Naive B cell (primary cell): Measurements from ENCODE around the gene BPHL. TPM values are rescaled to one million over a fixed set of nuclear protein-coding genes. Genes with fewer than 3 reads are reported as not detected.
"Not testable (repeated sequence)": the region's sequence is repeated elsewhere in the genome, so short reads cannot be mapped to it uniquely, and the experiment has no call there.

Source experiments
- ATAC-seq, 2 donors: fragments of 150-1000 bp; cut with Tn5 transposase; 2 replicates each; pipeline ENCODE4 v1.10.0; 2021; ENCODE audit warnings: low read depth in 2 of 2, mild to moderate bottlenecking in 2 of 2, moderate library complexity in 2 of 2
- DNase-seq: peaks from one replicate; pipeline ENCODE4 v3.0.0; 2022
- H3K27ac Mint-ChIP-seq, 6 donors: one replicate each; pipeline ENCODE4 v1.8.0; 2020 to 2022; ENCODE audit warnings: mild to moderate bottlenecking in 6 of 6, mixed read lengths in 6 of 6, moderate library complexity in 5 of 6, inconsistent platforms in 2 of 6
- H3K27me3 Mint-ChIP-seq, 3 donors: one replicate each; pipeline ENCODE4 v1.8.0; 2021 to 2022; ENCODE audit warnings: mixed read lengths in 3 of 3, mild to moderate bottlenecking in 1 of 3
- H3K36me3 Mint-ChIP-seq, 2 donors: one replicate each; pipeline ENCODE4 v1.8.0; 2020 to 2022; ENCODE audit warnings: mixed read lengths in 2 of 2, inconsistent platforms in 1 of 2, mild to moderate bottlenecking in 1 of 2
- H3K4me1 Mint-ChIP-seq, 3 donors: one replicate each; pipeline ENCODE4 v1.8.0; 2020 to 2022; ENCODE audit warnings: mixed read lengths in 3 of 3, inconsistent platforms in 1 of 3, mild to moderate bottlenecking in 1 of 3, moderate library complexity in 1 of 3
- H3K4me3 Mint-ChIP-seq, 8 donors: one replicate each; pipeline ENCODE4 v1.8.0; 2020 to 2022; ENCODE audit warnings: mild to moderate bottlenecking in 8 of 8, mixed read lengths in 8 of 8, moderate library complexity in 8 of 8, inconsistent platforms in 2 of 8
- H3K9me3 Mint-ChIP-seq, 7 donors: one replicate each; pipeline ENCODE4 v1.8.0; 2020 to 2022; ENCODE audit warnings: mixed read lengths in 7 of 7, mild to moderate bottlenecking in 5 of 7, inconsistent platforms in 2 of 7, moderate library complexity in 1 of 7
- polyA plus RNA-seq, 6 donors: library from polyadenylated mRNA; unstranded; fragments of 300-500 nt; fragmentation: Illumina TruSeq; gene quantifications; one replicate each; pipeline ENCODE4 v1.2.3, GENCODE V29; 2021; ENCODE audit warnings: low read depth in 6 of 6

Gene BPHL
- 10 to 100 TPM in 5 of 6 donors, 1 to 10 TPM in 1; 8.7 to 16.6 (median 13.3) TPM for polyA plus RNA-seq

- peaks cover 0 to 1% of the 10 kb centered on the region in 2 donors for H3K36me3 Mint-ChIP-seq
- no peaks in the 10 kb centered on the region for H3K9me3 Mint-ChIP-seq
- no peaks in the 10 kb centered on the region for H3K27me3 Mint-ChIP-seq
- ATAC-seq (peak; percentile 84 to 87), DNase-seq (peak; percentile 100)
- H3K4me1 Mint-ChIP-seq = peaks cover 14 to 19% (median 16%) of the 10 kb centered on the region in 3 donors
- H3K4me3 Mint-ChIP-seq = peak within 1 kb of the TSS; percentile 88 to 97 (median 96)
- H3K27ac Mint-ChIP-seq = peak within 1 kb of the TSS; percentile 89 to 99 (median 96)
Measured at GRCh38 chr6:3118353-3119039, at the start of gene BPHL. TSS of gene BPHL (plus strand) at chr6:3118711. CDS start at chr6:3118741, 30 bp downstream.

GRCh38 chr6:3071568-3071967 lies 46.9 kb upstream of the BPHL start:
- peak overlapping the region in 1 of 8 donors; percentile 60 for H3K4me3 Mint-ChIP-seq
- no peaks in the 10 kb centered on the region for H3K9me3 Mint-ChIP-seq
- H3K27ac Mint-ChIP-seq = peak overlapping the region in 3 of 6 donors; percentile 19 to 71 (median 65)
- H3K27me3 Mint-ChIP-seq = no peaks in the 10 kb centered on the region
- DNase-seq (no peak), ATAC-seq (no peak)
- H3K4me1 Mint-ChIP-seq = peaks cover 44 to 63% (median 47%) of the 10 kb centered on the region in 3 donors
- peaks cover under 1 to 6% of the 10 kb centered on the region in 2 donors for H3K36me3 Mint-ChIP-seq

GRCh38 chr6:3072798-3073197 lies 45.7 kb upstream of the BPHL start:
- Mint-ChIP-seq H3K27me3 (no peaks in the 10 kb centered on the region), H3K27ac (peak overlapping the region in 1 of 6 donors; percentile 63), H3K9me3 (no peaks in the 10 kb centered on the region), H3K4me1 (peaks cover 42 to 65% (median 46%) of the 10 kb centered on the region in 3 donors), H3K36me3 (peaks cover 12 to 16% of the 10 kb centered on the region in 2 donors), H3K4me3 (no peak overlapping the region)
- DNase-seq (no peak), ATAC-seq (no peak)

- ATAC-seq = no peak
- Mint-ChIP-seq H3K4me3 (peak overlapping the region in 1 of 8 donors; percentile 63), H3K4me1 (peaks cover 42 to 61% (median 43%) of the 10 kb centered on the region in 3 donors)
Measured at GRCh38 chr6:3073382-3073781, 45.1 kb upstream of the BPHL start.

GRCh38 chr6:3075772-3076113 lies 42.8 kb upstream of the BPHL start:
- Mint-ChIP-seq H3K36me3 (peaks cover 24 to 33% of the 10 kb centered on the region in 2 donors), H3K4me3 (peak overlapping the region in 3 of 8 donors; percentile 10 to 59 (median 18)), H3K9me3 (peaks cover 0 to 2% (median 0%) of the 10 kb centered on the region in 7 donors), H3K27ac (peak overlapping the region in 2 of 6 donors; percentile 30 to 36), H3K4me1 (peaks cover 32 to 51% (median 38%) of the 10 kb centered on the region in 3 donors), H3K27me3 (no peaks in the 10 kb centered on the region)
- DNase-seq (no peak), ATAC-seq (no peak)

More at GRCh38 chr6:3073382-3073781, 45.1 kb upstream of the BPHL start:
- DNase-seq = no peak
- H3K36me3 Mint-ChIP-seq = peaks cover 17 to 21% of the 10 kb centered on the region in 2 donors
- H3K9me3 Mint-ChIP-seq = peaks cover 0 to 2% (median 0%) of the 10 kb centered on the region in 7 donors
- H3K27ac Mint-ChIP-seq = no peak overlapping the region
- H3K27me3 Mint-ChIP-seq = no peaks in the 10 kb centered on the region

- H3K36me3 Mint-ChIP-seq = peaks cover 30 to 39% of the 10 kb centered on the region in 2 donors
- H3K27me3 Mint-ChIP-seq = no peaks in the 10 kb centered on the region
- H3K27ac Mint-ChIP-seq = peak overlapping the region in 1 of 6 donors; percentile 36
- peaks cover 30 to 46% (median 34%) of the 10 kb centered on the region in 3 donors for H3K4me1 Mint-ChIP-seq
- no peak overlapping the region for H3K4me3 Mint-ChIP-seq
- no peak for DNase-seq
- no peak for ATAC-seq
- peaks cover 0 to 2% (median 0%) of the 10 kb centered on the region in 7 donors for H3K9me3 Mint-ChIP-seq
Measured at GRCh38 chr6:3076320-3076719, 42.2 kb upstream of the BPHL start.

DNA sequence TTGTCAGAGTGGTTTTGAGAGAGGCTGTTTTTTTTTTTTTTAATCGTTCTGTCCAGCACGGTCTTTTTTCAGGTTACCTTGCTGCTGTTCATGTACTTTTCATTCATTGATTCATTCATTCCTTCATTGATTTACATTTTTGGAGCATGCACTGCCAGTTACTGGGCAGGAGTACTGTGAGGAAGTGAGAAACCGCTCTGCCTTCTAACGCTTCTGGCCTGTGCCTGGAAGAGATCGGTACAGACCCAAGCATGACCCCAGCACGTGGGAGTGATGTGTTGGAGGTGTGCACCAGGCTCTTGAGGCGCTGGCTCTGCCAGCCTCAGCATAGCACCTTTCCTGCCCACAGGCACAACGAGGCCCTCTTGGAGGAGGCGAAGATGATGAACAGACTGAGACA lies 41.1 kb upstream of the BPHL start:
- ATAC-seq (no peak), DNase-seq (no peak)
- peaks cover 29 to 46% (median 30%) of the 10 kb centered on the region in 3 donors for H3K4me1 Mint-ChIP-seq
- no peak overlapping the region for H3K4me3 Mint-ChIP-seq
- no peak overlapping the region for H3K27ac Mint-ChIP-seq
- peaks cover 30 to 45% of the 10 kb centered on the region in 2 donors for H3K36me3 Mint-ChIP-seq
- H3K27me3 Mint-ChIP-seq = no peaks in the 10 kb centered on the region
- H3K9me3 Mint-ChIP-seq = peaks cover 0 to 2% (median 0%) of the 10 kb centered on the region in 7 donors

- H3K27ac Mint-ChIP-seq, H3K9me3 Mint-ChIP-seq, DNase-seq, H3K4me3 Mint-ChIP-seq, H3K27me3 Mint-ChIP-seq, ATAC-seq: not testable (repeated sequence)
- H3K4me1 Mint-ChIP-seq = peaks cover 24 to 39% (median 26%) of the 10 kb centered on the region in 3 donors
- H3K36me3 Mint-ChIP-seq = peaks cover 27 to 60% of the 10 kb centered on the region in 2 donors
Measured at GRCh38 chr6:3078952-3079351, 39.6 kb upstream of the BPHL start.

DNA sequence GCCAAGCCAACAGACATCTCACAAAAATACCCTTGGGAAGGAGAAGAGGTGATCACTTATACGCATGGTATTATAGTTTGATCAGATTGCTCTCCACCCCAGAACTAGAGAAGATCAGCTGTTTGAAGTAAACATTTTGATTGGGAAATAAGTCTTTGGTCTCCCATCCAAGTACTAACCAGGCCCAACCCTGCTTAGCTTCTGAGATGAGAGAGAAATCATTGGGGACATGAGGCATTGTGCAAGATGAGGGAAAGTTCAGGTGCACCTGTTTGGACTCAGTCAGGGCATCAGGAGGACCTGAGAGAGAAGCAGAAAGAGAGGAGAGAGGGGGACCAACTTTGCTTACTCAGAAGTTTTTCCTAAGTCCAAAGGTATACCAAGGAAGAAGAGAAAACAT lies 38.8 kb upstream of the BPHL start:
- Mint-ChIP-seq H3K27me3 (no peaks in the 10 kb centered on the region), H3K27ac (peak overlapping the region in 1 of 6 donors; percentile 57), H3K9me3 (peaks cover 0 to 2% (median 0%) of the 10 kb centered on the region in 7 donors), H3K36me3 (peaks cover 31 to 67% of the 10 kb centered on the region in 2 donors), H3K4me1 (peaks cover 20 to 34% (median 21%) of the 10 kb centered on the region in 3 donors), H3K4me3 (no peak overlapping the region)
- ATAC-seq = no peak
- DNase-seq = no peak

- Mint-ChIP-seq H3K36me3 (peaks cover 40 to 76% of the 10 kb centered on the region in 2 donors), H3K4me3 (no peak overlapping the region), H3K27me3 (no peaks in the 10 kb centered on the region), H3K4me1 (peaks cover 5 to 12% (median 6%) of the 10 kb centered on the region in 3 donors), H3K27ac (no peak overlapping the region), H3K9me3 (peaks cover 0 to 5% (median 0%) of the 10 kb centered on the region in 7 donors)
- no peak for ATAC-seq
- DNase-seq = no peak
Measured at GRCh38 chr6:3081960-3082359, 36.6 kb upstream of the BPHL start.

- H3K4me3 Mint-ChIP-seq = no peak overlapping the region
- no peak for ATAC-seq
- no peak for DNase-seq
- peaks cover 0 to 4% (median 0%) of the 10 kb centered on the region in 3 donors for H3K4me1 Mint-ChIP-seq
- H3K9me3 Mint-ChIP-seq = peaks cover 0 to 4% (median 0%) of the 10 kb centered on the region in 7 donors
- H3K36me3 Mint-ChIP-seq = peaks cover 34 to 70% of the 10 kb centered on the region in 2 donors
- no peak overlapping the region for H3K27ac Mint-ChIP-seq
- H3K27me3 Mint-ChIP-seq = no peaks in the 10 kb centered on the region
Measured at GRCh38 chr6:3085074-3085473, 33.4 kb upstream of the BPHL start.

DNA sequence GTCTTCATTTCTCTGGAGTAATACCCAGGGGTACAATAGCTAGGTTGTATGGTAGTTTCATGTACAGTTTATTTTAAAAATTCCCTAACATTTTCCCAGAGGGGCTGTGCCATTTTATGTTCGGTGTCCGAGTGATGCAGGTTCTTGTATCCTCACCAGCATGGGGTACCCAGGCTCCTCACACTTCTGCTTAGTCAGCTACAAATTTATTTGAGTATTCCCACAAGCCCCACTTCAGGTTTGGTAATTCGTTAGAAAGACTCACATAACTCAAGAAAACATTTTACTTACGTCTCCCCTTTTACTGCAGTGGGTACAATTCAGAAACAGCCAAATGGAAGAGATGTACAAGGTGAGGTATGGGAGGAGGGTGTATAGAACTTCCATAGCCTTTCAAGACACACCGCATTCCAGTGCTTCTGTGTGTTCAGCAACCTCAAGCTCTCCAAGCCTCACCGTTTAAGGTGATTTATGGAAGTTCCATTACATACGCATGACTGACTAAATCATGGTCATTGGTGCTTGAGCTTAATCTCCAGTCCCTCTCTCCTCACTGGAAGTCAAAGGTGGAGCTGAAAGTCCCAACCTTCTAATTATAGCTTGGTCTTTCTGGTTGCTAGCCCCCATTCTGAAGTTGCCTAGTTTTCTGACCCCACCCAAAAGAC lies 32.1 kb upstream of the BPHL start:
- peaks cover 26 to 69% of the 10 kb centered on the region in 2 donors for H3K36me3 Mint-ChIP-seq
- ATAC-seq (no peak), DNase-seq (no peak)
- H3K27me3 Mint-ChIP-seq = no peaks in the 10 kb centered on the region
- H3K27ac Mint-ChIP-seq = no peak overlapping the region
- H3K4me1 Mint-ChIP-seq = peaks cover 0 to 4% (median 0%) of the 10 kb centered on the region in 3 donors
- peaks cover 0 to 4% (median 0%) of the 10 kb centered on the region in 7 donors for H3K9me3 Mint-ChIP-seq
- H3K4me3 Mint-ChIP-seq = no peak overlapping the region

DNA sequence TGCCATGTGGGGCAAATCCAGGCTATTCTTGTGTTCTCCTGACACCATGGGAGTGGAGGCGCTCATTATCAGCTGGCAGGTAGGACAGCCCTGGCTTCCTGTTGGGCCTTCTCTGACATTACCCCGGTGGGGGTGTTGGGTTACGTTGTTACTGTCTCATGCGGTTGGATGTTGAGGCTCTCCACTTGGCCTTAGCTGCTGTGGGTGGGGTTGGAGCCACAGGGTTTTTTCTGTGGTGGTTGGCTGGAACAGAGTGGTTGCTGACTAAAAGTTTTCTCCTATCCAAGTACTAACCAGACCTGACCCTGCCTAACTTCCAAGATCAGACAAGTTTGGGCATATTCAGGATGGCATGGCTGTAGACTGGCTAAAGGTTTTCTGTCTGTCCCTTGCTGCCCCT lies 30.1 kb upstream of the BPHL start:
- no peaks in the 10 kb centered on the region for H3K27me3 Mint-ChIP-seq
- ATAC-seq (no peak), DNase-seq (no peak)
- peak overlapping the region in 4 of 6 donors; percentile 20 to 52 (median 36) for H3K27ac Mint-ChIP-seq
- H3K4me3 Mint-ChIP-seq = no peak overlapping the region
- peaks cover 26 to 53% of the 10 kb centered on the region in 2 donors for H3K36me3 Mint-ChIP-seq
- H3K4me1 Mint-ChIP-seq = no peaks in the 10 kb centered on the region
- H3K9me3 Mint-ChIP-seq = peaks cover 0 to 4% (median 0%) of the 10 kb centered on the region in 7 donors
